HUES6 (cell line): ENCODE results near the gene SLFN12L.

Source experiments
- H3K27ac ChIP-seq: 2 replicates; pipeline ENCODE4 v1.7.0; 2013; ENCODE audit warnings: low read depth, mild to moderate bottlenecking, low read length, inconsistent platforms
- H3K27me3 ChIP-seq: 2 replicates; pipeline ENCODE4 v1.6.1; 2013; ENCODE audit warnings: low read length; ENCODE audit not compliant: control insufficient read depth, insufficient read depth
- H3K36me3 ChIP-seq: 2 replicates; pipeline ENCODE4 v1.6.1; 2013; ENCODE audit warnings: low read length; ENCODE audit not compliant: control insufficient read depth, insufficient read depth
- H3K4me1 ChIP-seq: 2 replicates; pipeline ENCODE4 v1.6.1; 2013; ENCODE audit warnings: low read length; ENCODE audit not compliant: control insufficient read depth, insufficient read depth
- H3K4me3 ChIP-seq: 2 replicates; pipeline ENCODE4 v1.5.1; 2013; ENCODE audit warnings: low read depth, low read length
- H3K9ac ChIP-seq: one replicate; pipeline ENCODE4 v1.6.1; 2013; ENCODE audit warnings: mild to moderate bottlenecking, low read length
- H3K9me3 ChIP-seq: 2 replicates; pipeline ENCODE4 v1.6.1; 2013; ENCODE audit warnings: low read depth, low read length; ENCODE audit not compliant: control insufficient read depth, insufficient read depth

Gene SLFN12L

DNA sequence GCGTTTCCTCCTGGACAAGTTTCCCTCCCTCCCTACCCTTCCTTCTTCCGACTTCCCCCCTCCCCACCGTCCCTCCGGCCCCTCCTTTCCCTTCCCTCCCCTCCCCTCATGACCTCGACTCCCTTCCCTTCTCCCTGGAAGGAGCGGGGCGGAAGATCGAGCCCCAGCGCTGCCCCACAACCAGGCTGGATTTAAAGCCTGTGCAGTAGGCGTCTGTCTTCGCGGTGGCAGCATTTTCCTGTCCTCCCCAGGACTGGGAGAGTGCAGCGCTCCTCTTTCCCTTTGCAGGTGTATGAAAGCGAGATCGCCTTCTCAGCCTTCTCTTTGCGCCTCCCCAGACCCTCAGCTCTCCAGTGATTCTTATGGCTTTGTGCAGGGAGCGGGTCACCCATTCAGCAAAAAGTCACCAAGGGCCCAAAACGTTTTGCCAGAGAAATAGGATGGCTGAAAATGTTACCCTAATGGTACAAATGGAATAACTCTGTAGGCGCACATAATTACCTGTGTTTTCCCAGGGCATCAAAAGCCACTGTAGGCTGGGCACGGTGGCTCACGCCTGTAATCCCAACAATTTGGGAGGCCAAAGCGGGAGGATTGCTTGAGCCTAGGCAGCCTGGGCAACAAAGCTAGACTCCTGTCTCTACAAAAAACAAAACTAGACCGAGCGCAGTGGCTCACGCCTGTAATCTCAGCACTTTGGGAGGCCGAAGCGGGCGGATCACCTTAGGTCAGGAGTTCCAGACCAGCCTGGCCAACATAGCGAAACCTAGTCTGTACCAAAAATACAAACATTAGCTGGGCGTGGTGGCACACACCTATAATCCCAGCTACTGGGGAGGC, 40.8 kb downstream of the SLFN12L start:
- Histone ChIP-seq H3K27me3 (peaks cover 92% of the 10 kb centered on the region), H3K27ac (no peak overlapping the region), H3K9ac (no peak overlapping the region), H3K4me3 (peak overlapping the region; percentile 54), H3K9me3 (no peaks in the 10 kb centered on the region), H3K4me1 (peaks cover 14% of the 10 kb centered on the region), H3K36me3 (no peaks in the 10 kb centered on the region)

DNA sequence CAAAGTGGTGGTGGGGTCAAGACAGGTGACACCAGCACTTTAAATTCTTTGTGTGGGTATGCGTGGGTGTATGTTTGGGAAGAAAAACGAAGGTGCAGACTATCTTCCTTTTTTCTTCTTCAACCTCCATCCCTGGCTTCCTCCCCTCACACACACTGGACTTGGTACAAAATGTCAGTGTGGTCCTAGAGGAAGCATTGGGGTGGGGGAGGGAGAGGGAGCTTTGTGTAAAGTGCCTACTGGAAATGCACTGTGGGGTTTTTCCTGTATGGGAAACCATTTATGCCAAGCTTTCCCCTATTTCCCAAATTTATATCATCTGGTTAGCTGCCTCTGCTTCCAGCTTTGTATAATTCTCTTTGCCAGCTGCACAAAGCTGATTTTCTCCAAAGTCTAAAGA, 44.4 kb downstream of the SLFN12L start:
- H3K4me1 ChIP-seq, result peaks cover 5% of the 10 kb centered on the region
- no peaks in the 10 kb centered on the region for H3K9me3 ChIP-seq
- no peak overlapping the region for H3K4me3 ChIP-seq
- no peaks in the 10 kb centered on the region for H3K36me3 ChIP-seq
- no peak overlapping the region for H3K27ac ChIP-seq
- H3K9ac ChIP-seq, result no peak overlapping the region
- peaks cover 100% of the 10 kb centered on the region for H3K27me3 ChIP-seq

DNA sequence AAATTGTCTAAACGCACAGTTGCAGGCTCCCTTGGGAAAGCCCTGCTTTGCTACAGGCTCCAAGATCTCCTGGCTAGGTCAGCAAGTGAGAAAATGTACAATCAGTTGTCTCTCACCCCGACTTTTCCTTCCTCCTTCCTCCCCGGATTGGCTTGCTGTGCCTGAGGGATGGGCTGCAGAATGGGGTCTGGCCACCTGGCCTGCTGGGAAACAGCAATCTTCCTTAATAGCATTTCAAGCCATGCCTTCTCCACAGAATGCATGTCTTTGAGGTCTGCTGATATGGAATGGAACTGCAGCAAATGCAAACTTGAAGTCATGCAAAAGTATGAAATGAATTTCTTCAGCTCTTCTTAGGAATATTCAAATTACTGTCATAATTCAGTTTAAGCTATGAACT, 46.1 kb downstream of the SLFN12L start:
- H3K4me3 ChIP-seq, result no peak overlapping the region
- no peak overlapping the region for H3K9ac ChIP-seq
- H3K36me3 ChIP-seq, result no peaks in the 10 kb centered on the region
- H3K27me3 ChIP-seq, result peaks cover 100% of the 10 kb centered on the region
- H3K4me1 ChIP-seq, result peaks cover 8% of the 10 kb centered on the region
- no peaks in the 10 kb centered on the region for H3K9me3 ChIP-seq
- H3K27ac ChIP-seq, result no peak overlapping the region

DNA sequence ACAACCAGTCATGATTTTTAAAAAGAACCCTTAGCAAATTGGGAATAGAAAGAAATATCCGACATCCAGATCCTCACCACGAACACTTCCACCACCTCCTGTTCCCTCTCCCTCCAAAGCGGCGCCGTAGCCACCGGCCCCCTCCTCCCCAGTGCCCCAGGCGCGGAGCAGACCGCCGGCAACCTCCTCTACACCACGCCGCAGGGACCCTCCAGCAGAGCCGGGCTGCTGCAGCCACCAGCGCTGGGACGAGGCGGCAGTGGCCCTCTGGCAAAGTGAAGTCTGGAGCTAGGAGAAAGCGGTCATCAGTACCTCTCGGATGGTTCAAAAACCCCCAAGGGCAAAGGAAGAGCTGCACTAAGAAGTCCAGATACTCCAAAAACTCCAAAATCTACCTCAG, 47.5 kb downstream of the SLFN12L start:
- Histone ChIP-seq H3K4me1 (peaks cover 8% of the 10 kb centered on the region), H3K9ac (no peak overlapping the region), H3K9me3 (no peaks in the 10 kb centered on the region), H3K27ac (no peak overlapping the region), H3K36me3 (no peaks in the 10 kb centered on the region), H3K4me3 (no peak overlapping the region), H3K27me3 (peaks cover 100% of the 10 kb centered on the region)

DNA sequence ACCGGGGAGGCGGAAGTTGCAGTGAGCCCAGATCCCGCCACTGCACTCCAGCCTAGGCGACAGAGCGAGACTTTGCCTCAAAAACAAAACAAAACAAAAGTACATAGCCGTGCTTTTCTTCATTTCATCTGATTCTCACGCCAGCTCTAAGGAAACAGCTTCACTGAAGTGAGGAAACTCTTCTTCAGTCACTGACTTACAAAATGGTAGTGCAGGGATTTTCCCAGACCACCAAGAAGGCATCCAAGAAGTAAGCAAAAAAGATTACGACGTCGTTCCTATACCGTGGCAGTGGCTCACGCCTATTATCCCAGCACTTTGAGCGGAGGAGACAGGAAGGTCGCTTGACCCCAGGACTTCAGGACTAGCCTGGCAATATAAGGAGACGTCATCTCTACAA, 48.5 kb downstream of the SLFN12L start:
- Histone ChIP-seq H3K27me3 (peaks cover 100% of the 10 kb centered on the region), H3K27ac (no peak overlapping the region), H3K9ac (no peak overlapping the region), H3K4me1 (peaks cover 4% of the 10 kb centered on the region; the same call in 1 of the 2 replicates), H3K9me3 (no peaks in the 10 kb centered on the region), H3K36me3 (no peaks in the 10 kb centered on the region), H3K4me3 (no peak overlapping the region)

- Histone ChIP-seq H3K9me3 (no peaks in the 10 kb centered on the region), H3K4me1 (peaks cover 4% of the 10 kb centered on the region; the same call in 1 of the 2 replicates)
Measured at GRCh38 chr17:35486920-35487732, 50.4 kb downstream of the SLFN12L start.

DNA sequence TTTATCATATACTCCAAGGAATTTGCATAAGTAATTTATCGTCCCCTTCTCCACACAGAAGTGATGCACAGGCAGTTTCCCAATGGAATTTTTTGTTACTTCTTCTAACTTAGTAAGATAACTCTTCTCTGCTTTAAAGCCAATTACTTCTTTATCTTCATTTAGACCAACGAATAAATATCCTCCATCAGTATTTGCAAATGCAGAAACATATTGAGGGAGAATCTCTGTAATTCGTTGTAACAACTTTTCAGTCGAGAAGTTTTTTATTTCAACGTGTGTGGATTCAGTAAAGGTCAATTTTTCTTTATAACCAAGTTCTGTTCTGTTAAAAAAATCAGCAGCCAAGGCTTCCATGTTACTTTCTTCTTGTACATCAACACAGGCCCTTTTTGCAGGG, 58.2 kb downstream of the SLFN12L start:
- Histone ChIP-seq H3K4me1 (no peaks in the 10 kb centered on the region), H3K27ac (no peak overlapping the region), H3K27me3 (peaks cover 63% of the 10 kb centered on the region), H3K36me3 (no peaks in the 10 kb centered on the region), H3K9me3 (no peaks in the 10 kb centered on the region), H3K9ac (no peak overlapping the region), H3K4me3 (no peak overlapping the region)

More at GRCh38 chr17:35486920-35487732, 50.4 kb downstream of the SLFN12L start:
- H3K4me3 ChIP-seq, result peak overlapping the region; percentile 50
- no peak overlapping the region for H3K27ac ChIP-seq
- peaks cover 100% of the 10 kb centered on the region for H3K27me3 ChIP-seq
- no peak overlapping the region for H3K9ac ChIP-seq
- no peaks in the 10 kb centered on the region for H3K36me3 ChIP-seq

DNA sequence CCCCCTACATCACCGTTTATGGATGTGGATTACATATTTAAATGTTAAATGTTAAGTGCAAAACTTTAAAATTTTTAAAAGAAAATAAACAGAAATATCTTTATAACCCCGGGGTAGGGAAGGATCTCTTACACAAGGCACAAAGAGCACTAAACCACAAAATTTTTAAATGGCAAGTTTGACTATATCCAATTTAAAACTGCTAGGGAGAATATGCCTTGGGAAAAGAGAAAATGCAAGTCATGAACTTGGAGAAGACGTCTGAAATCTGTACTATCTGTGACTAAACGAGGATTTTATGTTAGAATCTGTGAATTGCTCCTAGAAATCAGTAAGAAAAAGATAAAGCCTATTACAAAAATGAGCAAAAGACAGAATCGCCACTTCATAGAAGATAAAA, 60.2 kb downstream of the SLFN12L start:
- Histone ChIP-seq H3K9me3 (no peaks in the 10 kb centered on the region), H3K27ac (no peak overlapping the region), H3K4me3 (no peak overlapping the region), H3K4me1 (no peaks in the 10 kb centered on the region), H3K27me3 (peaks cover 42% of the 10 kb centered on the region), H3K36me3 (no peaks in the 10 kb centered on the region), H3K9ac (no peak overlapping the region)

GRCh38 chr17:35476283-35476820, 61.1 kb downstream of the SLFN12L start:
- no peak overlapping the region for H3K27ac ChIP-seq
- H3K9me3 ChIP-seq, result no peaks in the 10 kb centered on the region
- no peak overlapping the region for H3K9ac ChIP-seq
- H3K27me3 ChIP-seq, result peaks cover 40% of the 10 kb centered on the region
- no peaks in the 10 kb centered on the region for H3K36me3 ChIP-seq
- H3K4me1 ChIP-seq, result no peaks in the 10 kb centered on the region
- no peak overlapping the region for H3K4me3 ChIP-seq

GRCh38 chr17:35468475-35468874, 69.0 kb downstream of the SLFN12L start:
- Histone ChIP-seq H3K27me3 (peaks cover 12% of the 10 kb centered on the region), H3K36me3 (no peaks in the 10 kb centered on the region), H3K9ac (no peak overlapping the region), H3K9me3 (no peaks in the 10 kb centered on the region), H3K4me3 (no peak overlapping the region), H3K4me1 (no peaks in the 10 kb centered on the region), H3K27ac (no peak overlapping the region)

DNA sequence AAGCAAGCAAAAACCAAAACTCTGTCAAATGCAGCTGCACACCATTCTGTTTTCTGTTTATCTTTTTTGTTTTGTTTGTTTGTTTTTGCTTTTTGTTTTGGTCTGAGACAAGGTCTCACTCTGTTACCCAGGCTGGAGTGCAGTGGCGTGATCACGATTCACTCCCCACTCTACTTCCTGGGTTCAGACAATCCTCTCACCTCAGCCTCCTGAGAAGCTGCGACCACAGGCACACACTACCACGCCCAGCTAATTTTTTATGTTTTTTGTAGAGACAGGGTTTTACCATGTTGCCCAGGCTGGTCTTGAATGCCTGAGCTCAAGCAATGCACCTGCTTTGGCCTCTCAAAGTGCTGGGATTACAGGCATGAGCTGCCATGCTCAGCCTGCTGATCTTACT, 69.7 kb downstream of the SLFN12L start:
- no peak overlapping the region for H3K4me3 ChIP-seq
- H3K27ac ChIP-seq, result no peak overlapping the region
- H3K9me3 ChIP-seq, result no peaks in the 10 kb centered on the region
- H3K4me1 ChIP-seq, result no peaks in the 10 kb centered on the region
- H3K9ac ChIP-seq, result no peak overlapping the region
- peaks cover 18% of the 10 kb centered on the region for H3K27me3 ChIP-seq
- H3K36me3 ChIP-seq, result no peaks in the 10 kb centered on the region
